Activated CD4-positive, CD25-positive, alpha-beta regulatory T cell (primary cell): Measurements from ENCODE around the gene EVA1A.
"Not testable (repeated sequence)": the region's sequence is repeated elsewhere in the genome, so short reads cannot be mapped to it uniquely, and the experiment has no call there.

Experiments used
- DNase-seq, 4 experiments: peaks; one replicate each; lab custom pipeline; 2025; lab: John Stamatoyannopoulos, UW

The EVA1A gene

GRCh38 chr2:75517547-75518230 lies 43.0 kb downstream of the EVA1A start:
- no peak for DNase-seq

DNA sequence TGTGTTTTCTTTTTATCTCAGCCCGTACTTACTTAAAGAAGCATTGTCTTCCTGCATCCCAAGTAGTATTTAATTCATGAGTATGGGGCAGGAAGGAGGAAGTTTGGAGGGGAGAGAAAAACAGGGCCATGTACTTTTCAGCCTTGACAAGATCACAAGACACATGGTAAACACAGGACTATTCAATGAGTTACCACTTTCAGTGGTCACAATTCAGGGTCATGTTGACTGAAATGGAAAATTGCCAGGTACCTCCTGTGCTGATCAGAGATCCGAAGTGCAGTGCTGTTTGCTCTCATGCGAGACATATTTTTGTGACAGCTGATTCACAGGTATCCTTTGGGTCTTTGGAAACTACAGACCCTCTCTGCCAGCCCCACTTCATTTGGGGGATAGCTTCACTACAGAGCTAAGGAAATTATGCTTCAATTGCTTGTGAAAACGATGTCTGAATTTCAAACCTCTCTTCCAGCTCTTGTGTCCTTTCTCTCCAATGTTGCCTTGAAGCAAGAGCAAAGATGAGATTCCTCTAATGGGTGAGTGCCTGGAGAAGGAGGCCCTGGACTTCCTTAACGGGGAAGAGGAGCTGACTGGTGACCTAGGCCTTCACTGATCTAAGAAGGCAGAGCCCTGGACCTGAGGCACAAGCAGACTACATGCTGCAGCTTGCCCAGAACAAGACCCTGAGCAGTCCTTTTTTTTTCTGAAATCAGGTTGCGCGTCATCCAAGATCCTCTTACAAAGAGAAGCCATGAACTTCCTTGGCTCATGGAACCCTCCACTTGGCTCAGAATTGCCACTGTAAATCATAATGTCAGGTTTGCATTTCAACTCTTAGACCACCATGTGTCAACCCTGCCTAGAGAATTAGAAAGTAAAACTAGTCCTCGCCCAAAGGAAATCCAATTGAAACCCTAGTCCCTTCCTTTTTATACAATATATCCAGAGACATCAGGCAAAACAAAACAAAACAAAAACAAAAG lies 44.1 kb downstream of the EVA1A start:
- no peak for DNase-seq

DNA sequence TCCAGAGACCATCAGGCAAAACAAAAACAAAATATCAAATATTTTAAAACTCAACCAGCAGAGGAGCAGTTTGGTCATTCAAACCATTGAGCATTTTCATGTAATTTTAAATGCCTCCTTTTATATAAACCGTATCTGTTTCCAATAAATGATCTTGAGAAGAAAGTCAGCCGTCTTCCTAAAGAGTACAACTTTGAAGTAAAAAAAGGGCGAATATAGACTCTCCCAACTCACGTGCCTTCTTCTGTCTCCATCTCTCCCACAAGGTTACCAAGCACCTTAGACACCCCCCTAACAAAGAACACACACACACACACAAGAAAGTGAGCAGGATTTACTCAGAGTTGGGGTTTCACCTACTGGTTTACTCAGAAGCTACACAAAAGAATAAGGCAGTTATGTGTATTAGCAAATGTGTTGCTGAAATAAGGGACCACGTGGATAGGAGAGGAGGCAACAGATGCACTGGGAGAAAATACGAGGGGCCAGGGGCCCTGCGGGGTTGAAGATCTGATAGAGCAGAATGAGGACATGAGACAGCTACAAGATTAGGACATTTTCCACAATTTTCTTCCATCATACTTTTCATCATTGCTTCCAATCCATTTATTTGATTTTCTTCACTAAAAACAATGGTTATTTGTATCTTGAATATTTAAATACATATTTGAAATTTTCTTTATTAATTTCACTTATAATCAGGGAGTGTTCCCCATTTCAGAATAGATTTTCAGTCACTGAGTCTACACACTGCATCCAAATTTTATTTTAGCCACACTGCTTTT lies 45.0 kb downstream of the EVA1A start:
- DNase-seq = no peak

- no peak for DNase-seq
Observed at GRCh38 chr2:75513616-75514170, 47.0 kb downstream of the EVA1A start.

DNA sequence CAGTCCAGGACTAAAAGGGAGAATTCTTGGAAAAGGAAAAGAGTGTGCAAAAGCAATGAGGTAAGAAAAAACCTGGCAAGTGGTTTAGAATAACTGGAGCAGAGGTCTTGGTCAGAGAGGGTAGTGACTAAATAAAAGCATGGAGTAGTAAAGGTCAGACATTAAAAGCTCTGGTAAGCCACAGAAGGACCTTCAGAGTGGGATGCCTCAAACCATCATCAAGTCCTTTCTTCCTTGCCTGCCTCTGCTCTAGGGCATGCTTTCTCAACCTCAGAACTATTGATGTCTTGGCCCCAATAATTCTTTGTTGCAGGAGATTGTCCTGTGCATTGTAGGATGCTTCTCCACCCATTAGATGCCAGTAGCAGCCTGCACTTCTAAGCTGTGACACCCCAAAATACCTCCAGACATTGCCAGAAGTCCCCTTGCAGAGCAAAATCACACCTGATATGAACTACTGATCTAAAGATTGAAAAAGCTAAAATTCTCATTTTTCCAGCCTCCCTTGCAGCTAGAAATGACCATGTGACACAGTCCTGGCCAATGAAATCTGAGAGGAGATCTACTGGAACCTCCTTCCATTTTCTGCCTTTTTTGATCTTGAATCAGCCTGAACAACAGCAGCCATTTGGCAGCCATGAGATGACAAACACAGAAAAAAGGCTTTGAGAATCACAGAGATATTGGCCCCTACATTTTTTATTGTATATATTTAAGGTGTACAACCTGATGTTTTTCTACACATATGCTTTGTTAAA lies 48.1 kb downstream of the EVA1A start:
- no peak for DNase-seq

GRCh38 chr2:75506101-75506697 lies 54.5 kb downstream of the EVA1A start:
- DNase-seq = no peak

GRCh38 chr2:75505012-75505411 lies 55.7 kb downstream of the EVA1A start:
- no peak for DNase-seq

- no peak for DNase-seq
Observed at GRCh38 chr2:75503048-75503607, 57.6 kb downstream of the EVA1A start.

GRCh38 chr2:75500633-75501032 lies 60.1 kb downstream of the EVA1A start:
- DNase-seq = no peak

DNA sequence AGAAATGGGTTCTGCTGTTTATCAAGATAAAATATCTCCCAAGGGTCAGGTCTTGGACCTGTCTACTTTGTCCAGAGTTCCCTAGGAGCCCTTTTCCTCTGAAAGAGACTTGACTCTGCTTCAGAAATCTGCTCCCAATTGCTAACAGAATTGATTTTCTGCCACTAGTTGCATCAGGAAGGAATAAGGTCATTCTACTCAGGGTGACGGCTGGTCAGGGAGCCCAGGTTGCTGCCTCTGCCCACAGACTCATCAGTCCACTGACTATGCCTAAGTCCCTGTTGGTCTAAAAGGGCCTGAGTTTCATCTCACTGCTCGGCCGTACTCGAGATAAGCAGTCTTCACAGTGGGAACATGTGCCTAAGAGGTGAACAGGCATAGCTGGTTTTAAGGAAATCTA lies 61.2 kb downstream of the EVA1A start:
- no peak for DNase-seq

DNA sequence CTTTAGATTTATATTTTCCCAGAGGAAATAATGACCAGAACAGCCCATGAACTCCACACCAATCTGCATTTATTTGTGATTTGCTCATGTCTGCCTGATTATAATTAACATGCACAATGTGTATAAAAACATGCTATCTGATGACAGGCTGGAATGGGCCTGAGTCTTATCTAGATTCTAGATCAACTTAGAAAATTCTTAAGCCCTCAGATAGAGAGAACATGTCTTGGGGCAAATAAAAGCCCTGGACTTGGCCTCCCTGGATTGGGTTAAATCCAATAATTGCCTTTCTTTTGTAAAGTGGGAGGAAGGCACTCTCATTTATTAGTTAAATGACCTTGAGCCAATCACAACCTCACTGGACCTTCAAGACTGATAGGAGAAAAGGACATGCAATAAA lies 61.8 kb downstream of the EVA1A start:
- no peak for DNase-seq

DNA sequence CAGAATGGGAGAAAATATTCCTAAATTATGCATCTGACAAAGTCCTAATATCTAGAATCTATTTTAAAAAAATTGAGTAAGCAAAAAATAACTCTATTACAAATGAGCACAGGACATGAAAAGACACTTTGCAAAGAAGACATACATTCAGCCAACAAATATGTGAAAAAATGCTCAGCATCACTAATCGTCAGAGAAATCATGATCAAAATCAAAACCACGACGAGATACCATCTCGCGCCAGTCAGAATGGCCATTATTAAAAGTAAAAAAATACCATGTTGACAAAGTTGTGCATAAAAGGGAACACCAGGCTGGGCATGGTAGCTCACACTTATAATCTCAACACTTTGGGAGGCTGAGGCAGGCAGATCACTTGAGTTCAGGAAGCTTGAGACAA lies 63.5 kb downstream of the EVA1A start:
- no peak for DNase-seq

DNA sequence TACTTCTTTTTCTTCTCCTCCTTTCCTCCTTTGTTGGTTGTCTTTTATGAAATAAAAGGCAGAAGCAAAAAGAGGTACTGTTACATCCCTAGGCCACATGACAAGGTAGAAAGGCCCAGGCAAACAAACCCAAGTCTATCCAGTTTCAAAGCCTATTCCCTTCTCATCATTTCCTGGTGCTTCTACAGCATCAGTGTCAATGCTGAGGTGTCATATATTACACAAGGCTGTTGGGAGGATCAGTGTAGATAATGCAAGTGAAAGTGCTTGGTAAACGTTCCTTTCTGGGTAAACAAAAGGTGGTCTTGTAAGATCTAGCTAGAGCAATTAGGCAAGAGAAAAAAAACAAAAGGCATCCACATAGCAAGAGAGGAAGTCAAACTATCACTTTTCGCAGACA lies 64.9 kb downstream of the EVA1A start:
- DNase-seq = no peak

DNA sequence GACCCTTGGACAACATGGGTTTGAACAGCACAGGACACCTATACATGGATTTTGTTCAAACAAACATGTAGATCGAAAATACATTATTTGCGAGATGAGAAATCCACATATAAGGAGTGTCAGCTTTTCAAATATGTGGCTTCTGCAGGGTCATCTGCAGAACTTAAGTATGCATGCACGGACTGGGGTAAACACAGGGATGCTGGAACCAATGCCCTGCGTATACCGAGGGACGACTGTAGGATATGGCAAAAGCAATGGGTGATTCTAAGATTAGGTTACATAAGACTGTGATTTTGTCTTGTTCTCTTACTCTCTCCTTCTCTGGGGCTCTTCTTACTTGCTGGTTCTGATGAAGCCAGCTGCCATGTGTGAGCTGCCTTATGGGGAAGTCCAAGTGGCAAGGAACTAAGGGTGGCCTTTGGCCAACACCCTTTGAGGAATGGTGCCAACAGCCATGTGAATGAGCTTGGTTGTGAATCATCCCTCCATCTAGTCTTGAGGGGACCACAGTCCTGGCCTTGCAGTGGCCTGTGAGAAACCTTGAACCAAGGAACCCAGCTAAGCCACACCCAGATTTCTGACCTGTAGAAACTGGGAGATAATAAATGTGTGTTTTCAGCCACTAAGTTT lies 66.5 kb downstream of the EVA1A start:
- DNase-seq = no peak

DNA sequence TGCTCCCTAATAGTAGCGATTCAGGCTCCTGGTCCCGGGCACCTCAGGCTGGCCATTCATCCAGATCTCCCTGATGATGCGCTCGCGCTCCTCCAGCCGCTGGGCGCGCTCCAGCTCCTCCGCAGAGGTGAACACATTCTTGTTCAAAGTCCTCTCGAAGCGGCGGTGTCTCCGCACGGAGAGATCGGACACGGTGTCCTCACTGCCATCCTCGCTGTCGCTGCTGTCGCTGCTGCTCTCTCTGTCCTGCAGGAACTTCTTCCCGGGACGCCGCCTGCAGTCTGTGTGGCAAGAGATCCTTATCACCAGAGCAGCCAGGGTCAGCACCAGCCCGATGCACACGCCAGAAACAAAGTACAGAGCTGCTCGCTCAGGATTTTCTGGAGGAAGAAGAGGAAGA lies 67.5 kb downstream of the EVA1A start:
- DNase-seq = no peak

DNA sequence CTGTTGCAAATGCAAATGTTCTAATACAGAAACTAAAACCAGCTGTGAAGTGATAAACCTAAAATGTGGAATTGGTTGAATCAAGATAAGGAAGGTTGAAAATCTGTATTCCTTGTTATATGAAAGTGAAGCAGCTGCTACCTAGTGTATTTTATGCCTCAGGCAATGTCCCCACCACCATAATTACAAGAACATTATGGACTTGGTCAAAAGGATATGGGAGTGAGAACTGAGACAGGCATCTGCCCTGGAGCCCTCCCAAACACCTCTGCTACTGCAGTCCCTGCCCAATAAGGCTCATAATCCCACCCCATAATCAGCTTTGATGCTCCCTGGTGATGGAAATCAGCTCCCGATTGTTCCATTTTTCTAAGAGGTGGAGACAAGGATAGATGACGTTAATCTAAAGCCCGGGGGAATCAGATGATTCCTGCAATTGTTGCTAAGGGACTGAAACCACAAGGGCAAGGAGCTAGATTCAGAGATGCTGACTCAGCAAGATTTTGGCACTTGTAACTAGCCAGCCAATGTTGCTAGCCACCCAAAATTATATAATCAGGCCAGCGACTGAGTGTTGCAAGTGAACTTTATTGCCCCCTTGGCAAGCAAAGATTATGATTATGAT lies 69.5 kb downstream of the EVA1A start:
- no peak for DNase-seq

GRCh38 chr2:75489721-75490120 lies 71.0 kb downstream of the EVA1A start:
- no peak for DNase-seq

DNA sequence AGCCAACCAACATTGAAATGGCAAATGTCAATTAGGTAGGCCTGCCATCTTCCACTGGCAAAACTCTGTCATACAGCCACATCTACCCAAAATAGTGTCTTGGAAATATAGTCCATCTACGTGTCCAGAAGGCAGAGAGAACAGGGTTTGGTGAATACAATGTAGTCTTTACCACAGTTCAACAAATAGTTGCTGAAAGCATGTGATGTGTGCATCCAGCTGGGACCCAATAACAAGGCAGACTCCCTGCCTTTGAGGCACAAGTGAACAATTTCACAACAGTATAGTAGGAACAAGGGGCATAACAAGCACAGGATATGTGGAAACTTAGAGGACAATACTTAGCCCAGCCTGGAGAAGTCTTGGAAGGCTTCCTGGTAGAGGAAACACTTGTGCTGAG lies 72.6 kb downstream of the EVA1A start:
- DNase-seq = no peak

GRCh38 chr2:75486735-75487134 lies 74.0 kb downstream of the EVA1A start:
- not testable (repeated sequence) for DNase-seq

GRCh38 chr2:75484840-75485239 lies 75.9 kb downstream of the EVA1A start:
- no peak for DNase-seq
